ENCODE measurements around the gene SOX5. TPM values are rescaled to one million over a fixed set of nuclear protein-coding genes. Genes with fewer than 3 reads are reported as not detected.

Gene SOX5
- total RNA-seq, 1 experiment from 2014 or later: 3.1 TPM

DNA sequence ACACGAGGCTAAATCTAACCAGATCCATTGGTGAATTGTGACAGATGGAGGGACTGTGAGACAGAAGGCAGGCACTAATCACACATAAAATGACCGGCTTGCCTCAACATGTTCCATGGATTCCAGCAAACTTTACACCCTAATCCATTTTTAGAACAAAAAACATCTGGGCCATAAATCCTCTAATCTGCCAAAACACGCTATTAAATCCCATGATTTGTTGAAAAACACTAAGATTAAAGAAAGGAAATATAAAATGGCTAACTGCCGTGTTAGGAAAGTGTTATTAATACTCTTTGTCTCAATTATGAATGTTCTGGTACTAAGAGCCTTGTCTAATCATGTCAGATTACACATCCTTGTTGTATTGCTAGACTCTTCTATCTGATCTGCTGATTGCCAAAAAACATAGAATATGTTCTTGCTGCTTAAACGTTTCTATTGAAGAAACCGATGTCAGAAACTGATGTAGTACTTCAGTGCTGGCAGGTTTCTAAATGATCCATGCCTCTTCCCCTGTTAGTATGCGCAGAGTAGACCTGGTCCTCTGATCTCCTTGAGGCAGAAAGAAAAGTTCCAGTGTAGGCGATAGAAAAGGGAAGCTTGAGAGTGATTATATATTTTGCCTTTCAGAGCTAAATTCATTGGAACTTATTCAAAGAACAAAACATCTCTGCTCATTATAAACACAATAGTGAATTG lies 384.9 kb downstream of the SOX5 start:
- Histone ChIP-seq H2AFZ (ENCODE audit: low read length) (no peak overlapping the region), H3K4ac (ENCODE audit: low read depth, low read length) (no peak overlapping the region), H3K9me3 (ENCODE audit: control insufficient read depth, low read depth, low read length) (no peaks in the 10 kb centered on the region), H4K8ac (replicated peaks; ENCODE audit: insufficient read length, low read depth, low read length) (no peak overlapping the region), H2BK20ac (ENCODE audit: low read depth, low read length, poor library complexity, severe bottlenecking) (no peak overlapping the region), H3K18ac (ENCODE audit: insufficient read length, low read depth, low read length) (no peak overlapping the region), H3T11ph (ENCODE audit: low read length) (no peak overlapping the region), H4K91ac (ENCODE audit: insufficient read length, low read depth, low read length) (no peak overlapping the region), H2BK5ac (ENCODE audit: insufficient read length, low read length) (no peak overlapping the region), H3K14ac (ENCODE audit: insufficient read depth, low read length) (no peak overlapping the region), H3K27ac (ENCODE audit: insufficient read length, low read depth, low read length) (no peak overlapping the region), H3K79me1 (ENCODE audit: insufficient read depth, low read depth, low read length, poor library complexity, severe bottlenecking) (no peaks in the 10 kb centered on the region), H3K23me2 (ENCODE audit: insufficient read length, low read depth, low read length, poor library complexity, severe bottlenecking) (no peaks in the 10 kb centered on the region), H2BK15ac (ENCODE audit: low read depth, low read length) (no peak overlapping the region), H3K79me2 (ENCODE audit: insufficient read depth, low read length) (no peaks in the 10 kb centered on the region), H3K27me3 (ENCODE audit: insufficient read depth, low read length) (no peaks in the 10 kb centered on the region), H3K4me2 (ENCODE audit: insufficient read depth, insufficient read length, low read length) (no peak overlapping the region), H3K56ac (ENCODE audit: insufficient read length, low read depth, low read length) (no peak overlapping the region), H4K20me1 (ENCODE audit: control insufficient read depth, insufficient read depth, insufficient read length) (no peaks in the 10 kb centered on the region), H3K4me1 (ENCODE audit: insufficient read depth, low read length) (peaks cover 4% of the 10 kb centered on the region; the same call in 1 of the 2 replicates), H3K23ac (ENCODE audit: insufficient read length, low read depth, low read length) (no peak overlapping the region), H3K9ac (ENCODE audit: extremely low read depth, insufficient read length, low read length) (no peak overlapping the region), H2BK120ac (ENCODE audit: low read depth, low read length, poor library complexity, severe bottlenecking) (no peak overlapping the region), H2BK12ac (ENCODE audit: insufficient read length, low read depth, low read length) (no peak overlapping the region), H2AK5ac (ENCODE audit: insufficient read length, low read length) (no peak overlapping the region), H4K5ac (ENCODE audit: insufficient read length, low read depth, low read length) (no peak overlapping the region)
- H3K4me1 Mint-ChIP-seq: peaks cover 12 to 20% of the 10 kb centered on the region in 2 experiments
- H3K9me3 Mint-ChIP-seq: no peaks in the 10 kb centered on the region
- TF ChIP-seq CTCF (conservative IDR thresholded peaks at IDR 0.05): no peak
- H3K27ac Mint-ChIP-seq: peak overlapping the region in 1 of 3 experiments; percentile 26; a peak in 1 of 7 replicates
- no CpG with 5 or more reads among the region's 8 CpGs for WGBS (ENCODE audit: extremely low coverage, insufficient read length, low lambda C conversion rate)
- DNase-seq: no peak
- H3K4me3 Mint-ChIP-seq: no peak overlapping the region
- H3K36me3 Mint-ChIP-seq (ENCODE audit: insufficient read depth in 1 of 3, low read depth in 3 of 3): no peaks in the 10 kb centered on the region; a peak in 1 of 7 replicates
- H3K27me3 Mint-ChIP-seq (ENCODE audit: low read depth): no peaks in the 10 kb centered on the region

Measured in H9 (cell line).